H9 (cell line): ENCODE data around the gene TTLL4. TPM values are rescaled to one million over a fixed set of nuclear protein-coding genes. Genes with fewer than 3 reads are reported as not detected.

Experiments used
- DNase-seq: peaks from one replicate; pipeline ENCODE4 v3.0.0-alpha.2; 2017
- H2AFZ ChIP-seq: one replicate; pipeline ENCODE4 v1.6.1; 2013; ENCODE audit warnings: mild to moderate bottlenecking, low read length, control low read depth, moderate library complexity
- H2AK5ac ChIP-seq: 2 replicates; pipeline ENCODE4 v1.6.1; 2013; ENCODE audit warnings: low read length, control low read depth, mixed read lengths; ENCODE audit not compliant: insufficient read length
- H2BK120ac ChIP-seq: one replicate; pipeline ENCODE4 v1.6.1; 2013; ENCODE audit warnings: low read depth, mild to moderate bottlenecking, low read length, control low read depth, inconsistent platforms; ENCODE audit not compliant: poor library complexity, severe bottlenecking
- H2BK12ac ChIP-seq: 2 replicates; pipeline ENCODE4 v1.6.1; 2013; ENCODE audit warnings: low read length, control low read depth, mixed read lengths, low read depth; ENCODE audit not compliant: insufficient read length
- H2BK15ac ChIP-seq: 2 replicates; pipeline ENCODE4 v1.6.1; 2013; ENCODE audit warnings: low read depth, low read length, control low read depth
- H2BK20ac ChIP-seq: one replicate; pipeline ENCODE4 v1.6.1; 2013; ENCODE audit warnings: low read depth, mild to moderate bottlenecking, low read length, control low read depth, inconsistent platforms; ENCODE audit not compliant: poor library complexity, severe bottlenecking
- H2BK5ac ChIP-seq: 2 replicates; pipeline ENCODE4 v1.6.1; 2013; ENCODE audit warnings: low read length, control low read depth, mixed read lengths; ENCODE audit not compliant: insufficient read length
- H3K14ac ChIP-seq: 2 replicates; pipeline ENCODE4 v1.6.1; 2013; ENCODE audit warnings: low read length, control low read depth; ENCODE audit not compliant: insufficient read depth
- H3K18ac ChIP-seq: 2 replicates; pipeline ENCODE4 v1.6.1; 2013; ENCODE audit warnings: low read depth, mild to moderate bottlenecking, mixed read lengths, low read length, control low read depth; ENCODE audit not compliant: insufficient read length
- H3K23ac ChIP-seq: 2 replicates; pipeline ENCODE4 v1.6.1; 2013; ENCODE audit warnings: low read length, control low read depth, mixed read lengths, low read depth; ENCODE audit not compliant: insufficient read length
- H3K23me2 ChIP-seq: 2 replicates; pipeline ENCODE4 v1.6.1; 2013; ENCODE audit warnings: low read depth, mild to moderate bottlenecking, mixed read lengths, low read length, control low read depth; ENCODE audit not compliant: insufficient read length, poor library complexity, severe bottlenecking
- H3K27ac ChIP-seq: 2 replicates; pipeline ENCODE4 v1.5.1; 2013; ENCODE audit warnings: low read length, control low read depth, mixed read lengths, low read depth; ENCODE audit not compliant: insufficient read length
- H3K27me3 ChIP-seq: 2 replicates; pipeline ENCODE4 v1.6.1; 2013; ENCODE audit warnings: low read length, control low read depth, inconsistent platforms; ENCODE audit not compliant: insufficient read depth
- H3K4ac ChIP-seq: 2 replicates; pipeline ENCODE4 v1.6.1; 2013; ENCODE audit warnings: low read depth, mild to moderate bottlenecking, control low read depth, inconsistent platforms, low read length, moderate library complexity
- H3K4me1 ChIP-seq: 2 replicates; pipeline ENCODE4 v1.6.1; 2013; ENCODE audit warnings: low read length, control low read depth, inconsistent platforms; ENCODE audit not compliant: insufficient read depth
- H3K4me2 ChIP-seq: 2 replicates; pipeline ENCODE4 v1.6.1; 2013; ENCODE audit warnings: low read length, control low read depth, mixed read lengths; ENCODE audit not compliant: insufficient read length, insufficient read depth
- H3K56ac ChIP-seq: 2 replicates; pipeline ENCODE4 v1.6.1; 2013; ENCODE audit warnings: low read depth, mild to moderate bottlenecking, mixed read lengths, low read length, control low read depth; ENCODE audit not compliant: insufficient read length
- H3K79me1 ChIP-seq: 2 replicates; pipeline ENCODE4 v1.6.1; 2013; ENCODE audit warnings: low read depth, mild to moderate bottlenecking, moderate library complexity, low read length, control low read depth, inconsistent platforms; ENCODE audit not compliant: insufficient read depth, poor library complexity, severe bottlenecking
- H3K79me2 ChIP-seq: 2 replicates; pipeline ENCODE4 v1.6.1; 2013; ENCODE audit warnings: low read length, control low read depth, inconsistent platforms; ENCODE audit not compliant: insufficient read depth
- H3K9ac ChIP-seq: 2 replicates; pipeline ENCODE4 v1.6.1; 2013; ENCODE audit warnings: low read length, control low read depth, mixed read lengths; ENCODE audit not compliant: insufficient read length; ENCODE audit errors: extremely low read depth
- H3K9me3 ChIP-seq: one replicate; pipeline ENCODE4 v1.6.1; 2013; ENCODE audit warnings: low read depth, low read length, inconsistent platforms; ENCODE audit not compliant: control insufficient read depth
- H3T11ph ChIP-seq: one replicate; pipeline ENCODE4 v1.6.1; 2013; ENCODE audit warnings: mild to moderate bottlenecking, low read length, control low read depth, inconsistent platforms
- H4K20me1 ChIP-seq: one replicate; pipeline ENCODE4 v1.6.1; 2013; ENCODE audit not compliant: control insufficient read depth, insufficient read length, insufficient read depth
- H4K5ac ChIP-seq: 2 replicates; pipeline ENCODE4 v1.6.1; 2013; ENCODE audit warnings: low read depth, mild to moderate bottlenecking, mixed read lengths, low read length, control low read depth; ENCODE audit not compliant: insufficient read length
- H4K8ac ChIP-seq: replicated peaks from 2 replicates; pipeline ENCODE4 v1.6.1; 2013; ENCODE audit warnings: low read length, control low read depth, mixed read lengths, low read depth; ENCODE audit not compliant: insufficient read length
- H4K91ac ChIP-seq: 2 replicates; pipeline ENCODE4 v1.6.1; 2013; ENCODE audit warnings: low read depth, mild to moderate bottlenecking, moderate library complexity, mixed read lengths, low read length, control low read depth; ENCODE audit not compliant: insufficient read length
- H3K27ac Mint-ChIP-seq, 3 experiments: 2 replicates in 2 of 3; 3 replicates in 1 of 3; pipeline ENCODE4 v1.8.0; 2020 to 2021; ENCODE audit warnings: mixed read lengths in 3 of 3, mild to moderate bottlenecking in 1 of 3, moderate library complexity in 1 of 3
- H3K27me3 Mint-ChIP-seq: 2 replicates; pipeline ENCODE4 v1.8.0; 2021; ENCODE audit warnings: low read depth, mild to moderate bottlenecking, moderate library complexity, mixed read lengths
- H3K36me3 Mint-ChIP-seq, 3 experiments: 2 replicates in 2 of 3; 3 replicates in 1 of 3; pipeline ENCODE4 v1.8.0; 2020 to 2021; ENCODE audit warnings: low read depth in 3 of 3, mixed read lengths in 3 of 3; ENCODE audit not compliant: insufficient read depth in 1 of 3
- H3K4me1 Mint-ChIP-seq, 2 experiments: 2 replicates each; pipeline ENCODE4 v1.8.0; 2020; ENCODE audit warnings: mixed read lengths in 2 of 2
- H3K4me3 Mint-ChIP-seq, 2 experiments: 2 replicates in 1 of 2; 3 replicates in 1 of 2; pipeline ENCODE4 v1.8.0; 2020 to 2021; ENCODE audit warnings: mild to moderate bottlenecking in 2 of 2, mixed read lengths in 2 of 2, moderate library complexity in 1 of 2
- H3K9me3 Mint-ChIP-seq, 2 experiments: 2 replicates in 1 of 2; 3 replicates in 1 of 2; pipeline ENCODE4 v1.8.0; 2020; ENCODE audit warnings: mild to moderate bottlenecking in 2 of 2, mixed read lengths in 2 of 2, moderate library complexity in 1 of 2
- WGBS: extraction: QIAGEN DNeasy Blood & Tissue Kit; methylation state at CpG from one replicate; pipeline ENCODE4 v1.1.7; 2013; ENCODE audit warnings: missing lambda C conversion rate, low lambda C conversion rate, mixed read lengths; ENCODE audit not compliant: insufficient read length; ENCODE audit errors: extremely low coverage; 5-methylcytosine and 5-hydroxymethylcytosine counted together
- total RNA-seq: library from RNA; stranded (reverse); gene quantifications from 2 replicates; pipeline ENCODE4 v1.2.1, GENCODE V29; 2021
- TF ChIP-seq, protein P1 (sequence below): fragments of 200-600 bp; sonication (generic); conservative IDR thresholded peaks from 3 replicates; pipeline ENCODE4 v1.8.0; 2021; ENCODE audit warnings: antibody characterized with exemption, mild to moderate bottlenecking

The TTLL4 gene
- total RNA-seq, 1 experiment from 2014 or later: 96.4 TPM

- no peaks in the 10 kb centered on the region for H3K79me1 ChIP-seq
- Mint-ChIP-seq H3K4me1 (peaks cover 7 to 8% of the 10 kb centered on the region in 2 experiments), H3K4me3 (no peak overlapping the region), H3K27ac (peak overlapping the region in 1 of 3 experiments; percentile 81; a peak in 1 of 7 replicates), H3K27me3 (no peaks in the 10 kb centered on the region), H3K36me3 (peaks cover 4 to 44% (median 35%) of the 10 kb centered on the region in 3 experiments; a peak in 6 of 7 replicates), H3K9me3 (no peaks in the 10 kb centered on the region)
- no peak overlapping the region for H3K4ac ChIP-seq
- H2BK15ac ChIP-seq: no peak overlapping the region
- no peak overlapping the region for H3K23ac ChIP-seq
- no peaks in the 10 kb centered on the region for H3K79me2 ChIP-seq
- H4K20me1 ChIP-seq: no peaks in the 10 kb centered on the region
- H3K9me3 ChIP-seq: no peaks in the 10 kb centered on the region
- no peaks in the 10 kb centered on the region for H3K4me1 ChIP-seq
- no peak overlapping the region for H2AK5ac ChIP-seq
- no peak overlapping the region for H2AFZ ChIP-seq
- no peak overlapping the region for H2BK20ac ChIP-seq
- H3K56ac ChIP-seq: no peak overlapping the region
- H4K91ac ChIP-seq: no peak overlapping the region
- no peak overlapping the region for H3T11ph ChIP-seq
- H3K4me2 ChIP-seq: no peak overlapping the region
- H3K27me3 ChIP-seq: no peaks in the 10 kb centered on the region
- no peak overlapping the region for H4K8ac ChIP-seq
- H3K23me2 ChIP-seq: no peaks in the 10 kb centered on the region
- H3K18ac ChIP-seq: no peak overlapping the region
- no peak overlapping the region for H3K27ac ChIP-seq
- H3K14ac ChIP-seq: no peak overlapping the region
- H3K9ac ChIP-seq: no peak overlapping the region
- no CpG with 5 or more reads among the region's 8 CpGs for WGBS
- TF ChIP-seq, protein P1, sequence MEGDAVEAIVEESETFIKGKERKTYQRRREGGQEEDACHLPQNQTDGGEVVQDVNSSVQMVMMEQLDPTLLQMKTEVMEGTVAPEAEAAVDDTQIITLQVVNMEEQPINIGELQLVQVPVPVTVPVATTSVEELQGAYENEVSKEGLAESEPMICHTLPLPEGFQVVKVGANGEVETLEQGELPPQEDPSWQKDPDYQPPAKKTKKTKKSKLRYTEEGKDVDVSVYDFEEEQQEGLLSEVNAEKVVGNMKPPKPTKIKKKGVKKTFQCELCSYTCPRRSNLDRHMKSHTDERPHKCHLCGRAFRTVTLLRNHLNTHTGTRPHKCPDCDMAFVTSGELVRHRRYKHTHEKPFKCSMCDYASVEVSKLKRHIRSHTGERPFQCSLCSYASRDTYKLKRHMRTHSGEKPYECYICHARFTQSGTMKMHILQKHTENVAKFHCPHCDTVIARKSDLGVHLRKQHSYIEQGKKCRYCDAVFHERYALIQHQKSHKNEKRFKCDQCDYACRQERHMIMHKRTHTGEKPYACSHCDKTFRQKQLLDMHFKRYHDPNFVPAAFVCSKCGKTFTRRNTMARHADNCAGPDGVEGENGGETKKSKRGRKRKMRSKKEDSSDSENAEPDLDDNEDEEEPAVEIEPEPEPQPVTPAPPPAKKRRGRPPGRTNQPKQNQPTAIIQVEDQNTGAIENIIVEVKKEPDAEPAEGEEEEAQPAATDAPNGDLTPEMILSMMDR: no peak
- H4K5ac ChIP-seq: no peak overlapping the region
- H2BK12ac ChIP-seq: no peak overlapping the region
- H2BK120ac ChIP-seq: no peak overlapping the region
- H2BK5ac ChIP-seq: no peak overlapping the region
- no peak for DNase-seq
Observed at GRCh38 chr2:218698885-218699284, 11.8 kb upstream of the TTLL4 start.
